RKO (cell line): Measurements from ENCODE around the gene ATG4C.
"Not testable (repeated sequence)": the region's sequence is repeated elsewhere in the genome, so short reads cannot be mapped to it uniquely, and the experiment has no call there.

Experiments used
- DNase-seq: peaks from one replicate; pipeline ENCODE4 v3.0.0-alpha.2; 2016; ENCODE audit warnings: low spot score

Gene ATG4C, protein sequence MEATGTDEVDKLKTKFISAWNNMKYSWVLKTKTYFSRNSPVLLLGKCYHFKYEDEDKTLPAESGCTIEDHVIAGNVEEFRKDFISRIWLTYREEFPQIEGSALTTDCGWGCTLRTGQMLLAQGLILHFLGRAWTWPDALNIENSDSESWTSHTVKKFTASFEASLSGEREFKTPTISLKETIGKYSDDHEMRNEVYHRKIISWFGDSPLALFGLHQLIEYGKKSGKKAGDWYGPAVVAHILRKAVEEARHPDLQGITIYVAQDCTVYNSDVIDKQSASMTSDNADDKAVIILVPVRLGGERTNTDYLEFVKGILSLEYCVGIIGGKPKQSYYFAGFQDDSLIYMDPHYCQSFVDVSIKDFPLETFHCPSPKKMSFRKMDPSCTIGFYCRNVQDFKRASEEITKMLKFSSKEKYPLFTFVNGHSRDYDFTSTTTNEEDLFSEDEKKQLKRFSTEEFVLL

DNA sequence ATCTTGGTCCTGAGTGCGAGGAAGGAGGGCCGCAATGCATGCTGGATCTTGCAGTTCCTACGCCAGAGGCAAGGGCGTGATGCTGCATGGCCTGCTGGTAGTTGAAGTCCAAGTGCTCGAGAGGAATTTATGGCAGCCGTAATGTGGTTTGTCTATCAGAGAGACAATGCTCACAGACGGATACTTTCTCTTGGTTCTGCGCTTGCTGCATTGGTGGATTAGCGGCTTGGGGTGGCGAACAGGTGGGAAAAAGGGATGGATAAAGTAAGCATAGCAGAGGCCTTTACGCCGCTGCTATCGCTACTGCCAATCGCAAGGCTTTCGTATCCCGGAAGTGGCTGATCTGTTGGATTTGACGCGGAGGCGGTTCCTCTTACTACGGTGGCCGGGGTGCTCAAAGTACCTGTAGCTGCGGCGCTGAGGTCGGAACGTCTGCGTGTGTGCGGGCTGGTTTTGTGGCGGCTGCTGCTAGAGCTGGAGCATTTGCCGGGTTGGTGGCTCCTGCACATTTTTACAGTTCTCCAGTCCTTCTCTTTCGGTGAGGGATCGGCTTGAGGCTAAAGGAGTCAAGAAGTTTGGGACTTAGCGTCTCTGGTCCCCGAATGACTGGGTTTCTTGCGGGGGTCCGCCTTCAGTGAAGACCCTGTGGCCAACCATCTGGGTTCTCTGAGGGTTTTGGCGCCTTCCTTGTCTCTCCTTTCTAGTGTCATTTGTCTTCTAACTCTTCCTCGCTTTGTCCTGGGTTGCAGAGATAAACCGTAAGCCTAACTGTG lies at the start of gene ATG4C:
Gene ATG4C, plus strand, starts transcription at position 397 of the 773 bp plus-strand sequence. CDS start 19,655 bp downstream, outside the sequence.
- peak; percentile 97 for DNase-seq

DNA sequence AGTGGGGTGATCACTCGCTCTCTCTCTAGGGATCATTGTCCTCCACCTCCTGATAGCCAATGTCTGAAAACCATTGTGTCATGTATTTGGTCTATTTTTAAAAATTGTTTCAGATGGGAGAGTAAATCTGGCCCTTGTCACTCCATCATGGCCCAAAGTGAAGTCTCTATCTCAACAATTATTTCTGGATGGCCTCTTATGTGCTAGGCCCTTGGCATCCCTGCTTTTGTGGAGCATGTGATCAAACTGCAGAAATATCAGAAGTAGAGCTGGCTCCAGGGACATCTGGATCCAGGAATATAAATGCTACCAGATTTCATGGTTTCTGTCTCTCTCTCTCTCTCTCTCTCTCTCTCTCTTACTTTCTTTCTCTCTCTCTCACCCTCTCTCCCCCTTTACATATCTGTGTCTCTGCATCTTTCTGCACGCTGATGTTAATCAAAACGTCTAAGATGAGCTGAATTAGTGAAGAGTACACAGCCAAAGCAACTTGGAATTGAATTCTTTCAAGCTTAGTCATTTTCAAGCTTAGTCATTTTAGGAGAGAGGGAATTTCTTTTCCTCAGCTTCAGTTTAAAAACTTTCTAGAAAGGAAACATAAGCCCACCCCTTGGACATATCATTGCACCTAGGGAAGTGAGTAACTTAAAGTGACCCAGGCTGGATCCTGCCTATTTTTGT lies 48.3 kb upstream of the ATG4C start:
- DNase-seq = peak; percentile 51

DNA sequence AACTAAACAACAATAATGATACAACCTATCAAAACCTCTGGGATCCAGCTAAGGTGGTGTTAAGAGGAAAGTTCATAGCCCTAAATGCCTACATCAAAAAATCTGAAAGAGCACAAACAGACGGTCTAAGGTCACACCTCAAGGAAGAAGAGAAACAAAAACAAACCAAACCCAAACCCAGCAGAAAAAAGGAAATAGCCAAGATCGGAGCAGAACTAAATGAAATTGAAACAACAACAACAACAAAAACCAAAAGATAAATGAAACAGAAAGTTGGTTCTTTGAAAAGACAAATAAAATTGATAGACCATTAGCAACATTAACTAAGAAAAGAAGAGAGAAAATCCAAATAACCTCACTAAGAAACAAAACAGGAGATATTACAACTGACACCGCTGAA lies 43.2 kb upstream of the ATG4C start:
- DNase-seq = not testable (repeated sequence)

DNA sequence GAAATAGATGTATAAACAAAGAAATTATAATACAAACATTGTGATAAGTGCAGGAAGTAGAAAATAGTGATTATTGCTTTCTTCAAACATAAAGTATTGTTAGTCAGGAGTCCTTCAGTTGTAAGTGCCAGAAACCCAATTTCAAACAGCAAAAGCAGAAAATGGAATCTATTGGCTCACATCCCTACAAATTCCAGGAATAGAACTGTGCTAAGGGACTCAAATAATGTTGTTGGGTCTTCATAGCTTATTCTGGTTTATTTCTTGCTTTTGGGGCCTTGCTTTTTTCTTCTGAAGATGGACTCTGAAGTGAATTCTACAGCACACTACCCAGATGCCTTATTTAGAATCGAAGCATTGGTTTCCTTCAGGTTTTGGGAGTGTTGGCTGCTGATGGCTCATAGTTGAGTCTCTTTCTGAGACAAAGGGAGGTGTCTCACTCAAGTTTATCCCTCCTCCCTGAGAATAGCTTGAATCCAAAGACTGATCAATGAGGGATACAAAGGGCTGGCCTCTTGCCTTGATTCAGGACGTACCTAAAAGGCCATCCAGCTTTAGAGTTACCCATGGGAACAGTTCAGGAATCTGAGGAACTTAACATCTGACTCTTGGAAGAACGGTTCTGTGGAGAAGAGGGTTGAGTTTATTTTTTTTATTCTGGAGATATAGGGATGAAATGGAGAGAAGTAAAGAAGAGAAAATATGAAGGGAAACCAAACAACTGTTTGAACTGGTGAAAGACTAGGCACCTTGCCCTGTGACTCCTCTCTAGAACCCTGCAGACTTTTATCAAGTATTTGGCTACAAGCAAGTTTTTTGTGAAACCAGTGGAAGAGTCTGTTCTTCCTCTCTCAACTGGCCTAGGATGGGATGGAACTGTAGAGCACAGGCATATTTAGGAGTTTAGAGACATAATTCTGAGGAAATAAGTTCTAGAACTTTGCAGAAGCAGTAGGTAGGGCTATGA lies 39.0 kb upstream of the ATG4C start:
- DNase-seq = no peak

DNA sequence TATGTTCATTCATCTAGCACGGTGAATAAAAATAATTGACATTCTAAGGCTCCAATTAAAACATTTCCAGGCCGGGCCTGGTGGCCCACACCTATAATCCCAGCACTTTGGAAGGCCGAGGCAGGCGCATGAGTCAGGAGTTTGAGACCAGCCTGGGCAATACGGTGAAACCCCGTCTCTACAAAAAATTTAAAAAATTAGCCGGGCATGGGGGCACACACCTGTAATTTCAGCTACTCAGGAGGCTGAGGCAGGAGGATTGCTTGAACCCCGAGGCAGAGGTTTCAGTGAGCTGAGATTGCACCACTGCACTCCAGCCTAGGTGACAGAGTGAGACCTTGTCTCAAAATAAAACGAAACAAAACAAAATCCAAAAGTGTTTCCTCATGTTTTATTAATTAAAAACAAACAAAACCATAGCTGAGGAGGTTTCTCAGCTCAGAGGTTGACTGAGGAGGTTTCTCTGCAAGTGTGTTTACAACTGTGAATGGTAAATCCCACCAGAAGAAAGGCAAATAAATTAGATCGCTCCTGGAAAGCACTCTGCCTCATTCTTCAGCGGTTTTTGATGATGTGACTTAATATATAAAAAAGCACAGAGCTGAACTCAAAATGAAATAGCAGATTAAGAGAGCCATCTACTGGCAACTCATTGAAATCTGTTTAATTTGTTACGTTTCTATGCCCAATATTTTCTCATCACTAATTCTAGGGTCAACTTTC lies 37.7 kb upstream of the ATG4C start:
- DNase-seq = peak; percentile 86

DNA sequence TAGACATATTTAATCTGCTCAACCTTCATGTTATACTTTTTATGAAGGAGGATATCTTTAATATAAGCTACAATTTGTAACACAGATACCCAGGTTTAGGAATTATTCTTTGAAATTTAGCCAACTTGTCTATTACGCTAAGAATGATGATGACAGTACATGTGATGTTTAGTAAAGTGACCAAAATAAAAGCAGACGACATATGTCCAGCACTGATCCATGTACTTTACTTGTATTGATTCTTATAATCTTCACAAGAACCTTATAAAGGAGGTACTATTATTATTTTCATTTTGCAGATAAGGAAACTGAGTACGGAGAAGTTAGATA lies 37.2 kb upstream of the ATG4C start:
- DNase-seq = no peak

DNA sequence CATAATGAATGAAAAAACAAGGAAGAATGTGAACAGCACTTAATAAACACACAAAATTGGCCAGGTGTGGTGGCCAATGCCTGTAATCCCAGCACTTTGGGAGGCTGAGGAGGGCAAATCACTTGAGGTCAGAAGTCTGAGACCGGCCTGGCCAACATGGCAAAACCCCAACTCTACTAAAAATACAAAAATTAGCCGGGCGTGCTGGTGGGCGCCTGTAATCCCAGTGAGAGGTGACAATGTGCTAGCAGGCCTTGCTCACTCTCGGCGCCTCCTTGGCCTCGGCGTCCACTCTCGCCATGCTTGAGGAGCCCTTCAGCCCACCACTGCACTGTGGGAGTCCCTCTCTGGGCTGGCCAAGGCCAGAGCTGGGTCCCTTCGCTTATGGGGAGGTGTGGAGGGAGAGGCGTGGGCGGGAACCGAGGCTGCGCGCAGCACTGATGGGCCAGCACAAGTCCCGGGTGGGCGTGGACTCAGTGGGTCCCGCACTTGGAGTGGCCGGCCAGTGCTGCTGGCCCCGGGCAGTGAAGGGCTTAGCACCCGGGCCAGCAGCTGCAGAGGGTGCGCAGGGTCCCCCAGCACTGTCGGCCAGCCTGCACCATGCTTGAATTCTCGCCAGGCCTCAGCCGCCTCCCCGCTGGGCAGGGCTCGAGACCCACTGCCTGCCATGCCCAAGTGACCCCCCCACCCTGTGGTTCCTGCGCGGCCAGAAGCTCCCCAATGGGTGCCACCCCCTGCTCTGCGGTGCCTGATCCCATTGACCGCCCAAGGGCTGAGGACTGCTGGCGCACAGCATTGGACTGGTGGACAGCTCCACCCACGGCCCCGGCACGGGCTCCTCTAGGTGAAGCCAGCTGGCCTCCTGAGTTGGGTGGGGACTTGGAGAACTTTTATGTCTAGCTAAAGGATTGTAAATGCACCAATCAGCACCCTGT lies 30.6 kb upstream of the ATG4C start:
- DNase-seq = no peak

DNA sequence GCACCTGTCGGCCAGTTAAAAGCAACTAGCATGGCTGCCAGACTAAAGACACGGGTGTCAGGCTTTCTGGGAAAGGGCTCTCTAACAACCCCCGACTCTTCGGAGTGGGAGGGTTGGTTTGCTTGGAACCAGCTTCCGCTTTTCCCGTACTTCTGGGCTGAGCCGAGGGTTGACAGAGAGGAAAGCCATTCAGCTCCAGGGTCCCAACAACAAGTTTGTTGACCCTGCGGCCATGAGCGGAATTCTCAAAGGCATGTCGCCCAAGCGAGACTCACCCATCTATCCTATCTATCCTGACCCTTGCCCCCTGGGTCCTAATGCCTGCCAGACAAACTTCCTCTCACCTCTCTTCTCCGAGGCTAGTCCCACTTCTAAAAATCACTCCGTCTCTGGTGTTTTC lies 29.0 kb upstream of the ATG4C start:
- not testable (repeated sequence) for DNase-seq

DNA sequence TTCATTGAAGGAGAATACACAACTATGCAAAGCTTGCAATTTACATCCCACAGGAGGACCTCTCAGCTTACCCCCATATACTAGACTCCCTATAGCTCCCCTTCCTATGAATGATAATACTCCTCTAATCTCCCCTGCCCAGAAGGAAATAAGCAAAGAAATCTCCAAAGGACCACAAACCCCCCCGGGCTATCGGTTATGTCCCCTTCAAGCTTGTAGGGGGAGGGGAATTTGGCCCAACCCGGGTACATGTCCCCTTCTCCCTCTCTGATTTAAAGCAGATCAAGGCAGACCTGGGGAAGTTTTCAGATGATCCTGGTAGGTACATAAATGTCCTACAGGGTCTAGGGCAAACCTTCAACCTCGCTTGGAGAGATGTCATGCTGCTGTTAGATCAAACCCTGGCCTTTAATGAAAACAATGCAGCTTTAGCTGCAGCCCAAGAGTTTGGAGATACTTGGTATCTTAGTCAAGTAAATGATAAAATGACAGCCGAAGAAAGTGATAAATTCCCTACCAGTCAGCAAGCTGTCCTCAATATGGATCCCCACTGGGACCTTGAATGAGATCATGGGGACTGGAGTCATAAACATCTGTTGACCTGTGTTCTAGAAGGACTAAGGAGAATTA lies 27.6 kb upstream of the ATG4C start:
- not testable (repeated sequence) for DNase-seq

DNA sequence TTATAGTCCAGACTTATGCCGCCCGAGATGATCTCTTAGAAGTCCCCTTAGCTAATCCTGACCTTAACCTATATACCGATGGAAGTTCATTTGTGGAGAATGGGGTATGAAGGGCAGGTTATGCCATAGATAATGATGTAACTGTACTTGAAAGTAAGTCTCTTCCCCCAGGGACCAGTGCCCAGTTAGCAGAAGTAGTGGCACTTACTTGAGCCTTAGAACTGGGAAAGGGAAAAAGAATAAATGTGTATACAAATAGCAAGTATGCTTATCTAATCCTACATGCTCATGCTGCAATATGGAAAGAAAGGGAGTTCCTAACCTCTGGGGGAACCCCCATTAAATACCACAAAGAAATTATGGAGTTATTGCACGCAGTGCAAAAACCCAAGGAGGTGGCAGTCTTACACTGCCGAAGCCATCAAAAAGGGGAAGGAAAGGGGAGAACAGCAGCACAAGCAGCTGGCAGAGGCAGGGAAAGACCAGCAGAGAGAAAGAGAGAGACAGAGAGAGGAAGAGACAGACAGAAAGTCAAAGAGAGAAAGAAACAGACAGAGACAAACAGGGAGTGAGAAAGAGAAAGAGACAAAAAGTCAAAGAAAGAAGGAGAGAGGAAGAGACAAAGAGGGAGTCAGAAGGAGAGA lies 24.6 kb upstream of the ATG4C start:
- DNase-seq = not testable (repeated sequence)

DNA sequence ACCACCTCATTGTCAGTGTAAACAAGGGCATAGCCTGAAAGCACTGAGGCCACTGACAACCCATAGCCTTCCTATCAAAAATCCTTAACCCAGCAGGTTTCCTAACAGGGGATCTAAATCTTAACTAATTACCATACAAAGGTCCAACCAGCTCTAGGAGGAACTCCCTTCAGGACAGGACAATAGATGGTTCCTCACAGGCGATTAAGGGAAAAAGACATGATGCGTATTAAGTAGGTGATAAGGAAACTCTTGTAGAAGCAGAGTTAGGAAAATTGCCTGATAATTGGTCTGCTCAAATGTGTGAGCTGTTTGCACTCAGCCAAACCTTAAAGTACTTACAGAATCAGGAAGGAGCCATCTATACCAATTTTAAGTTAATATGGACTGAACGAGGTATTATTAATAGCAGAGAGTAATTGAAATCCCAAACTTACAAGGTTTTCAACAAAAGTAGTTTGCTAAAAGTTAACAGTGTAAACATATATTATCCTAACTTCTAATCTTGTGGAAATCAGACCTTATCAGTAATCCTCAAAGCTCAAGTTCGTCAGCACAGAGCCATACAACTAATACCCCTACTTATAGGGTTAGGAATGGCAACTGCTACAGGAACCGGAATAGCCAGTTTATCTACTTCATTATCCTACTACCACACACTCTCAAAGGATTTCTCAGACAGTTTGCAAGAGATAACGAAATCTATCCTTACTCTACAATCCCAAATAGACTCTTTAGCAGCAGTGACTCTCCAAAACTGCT lies 23.7 kb upstream of the ATG4C start:
- not testable (repeated sequence) for DNase-seq

DNA sequence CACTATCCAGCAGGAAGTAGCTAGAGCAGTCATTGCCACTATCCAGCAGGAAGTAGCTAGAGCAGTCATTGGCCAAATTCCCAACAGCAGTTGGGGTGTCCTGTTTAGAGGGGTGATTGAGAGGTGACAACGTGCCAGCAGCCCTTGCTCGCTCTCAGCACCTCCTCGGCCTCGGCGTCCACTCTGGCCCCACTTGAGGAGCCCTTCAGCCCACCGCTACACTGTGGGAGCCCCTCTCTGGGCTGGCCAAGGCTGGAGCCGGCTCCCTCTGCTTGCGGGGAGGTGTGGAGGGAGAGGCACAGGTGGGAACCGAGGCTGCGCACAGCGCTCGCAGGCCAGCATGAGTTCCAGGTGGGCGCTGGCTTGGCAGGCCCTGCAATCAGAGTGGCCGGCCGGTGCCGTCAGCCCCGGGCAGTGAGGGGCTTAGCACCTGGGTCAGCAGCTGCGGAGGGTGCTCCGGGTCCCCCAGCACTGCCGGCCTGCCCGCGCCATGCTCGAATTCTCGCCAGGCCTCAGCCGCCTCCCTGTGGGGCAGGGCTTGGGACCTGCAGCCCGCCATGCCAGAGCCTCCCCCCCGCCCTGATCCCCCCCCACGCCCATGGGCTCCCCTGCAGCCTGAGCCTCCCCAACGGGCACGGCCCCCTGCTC lies 22.6 kb upstream of the ATG4C start:
- not testable (repeated sequence) for DNase-seq

DNA sequence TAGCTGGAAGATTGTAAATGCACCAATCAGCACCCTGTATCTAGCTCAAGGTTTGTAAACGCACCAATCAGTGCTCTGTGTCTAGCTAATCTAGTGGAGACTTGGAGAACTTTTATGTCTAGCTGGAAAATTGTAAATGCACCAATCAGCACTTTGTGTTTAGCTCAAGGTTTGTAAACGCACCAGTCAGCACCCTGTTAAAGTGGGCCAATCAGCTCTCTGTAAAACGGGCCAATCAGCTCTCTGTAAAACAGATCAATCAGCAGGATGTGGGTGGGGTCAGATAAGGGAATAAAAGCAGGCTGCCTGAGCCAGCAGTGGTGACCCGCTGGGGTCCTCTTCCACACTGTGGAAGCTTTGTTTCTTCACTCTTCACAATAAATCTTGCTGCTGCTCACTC lies 21.9 kb upstream of the ATG4C start:
- not testable (repeated sequence) for DNase-seq

DNA sequence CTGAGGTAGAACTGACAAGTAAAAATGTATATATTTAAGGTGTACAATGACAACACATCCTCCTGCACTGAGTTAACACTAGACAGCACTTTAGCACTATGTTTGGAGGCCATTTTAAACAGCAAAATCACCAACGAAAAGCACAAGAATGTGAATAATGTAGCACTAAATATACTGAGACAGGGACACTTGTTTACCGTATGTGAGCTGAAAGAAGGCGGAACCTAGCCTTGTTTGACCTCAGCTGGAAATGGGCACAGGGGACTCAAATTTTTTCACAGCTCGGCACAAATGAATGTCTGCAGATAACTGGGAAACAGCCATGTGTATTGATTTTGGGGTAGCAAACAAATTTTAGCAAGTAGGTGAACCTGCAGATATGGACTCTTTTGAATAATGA lies 18.0 kb upstream of the ATG4C start:
- no peak for DNase-seq

DNA sequence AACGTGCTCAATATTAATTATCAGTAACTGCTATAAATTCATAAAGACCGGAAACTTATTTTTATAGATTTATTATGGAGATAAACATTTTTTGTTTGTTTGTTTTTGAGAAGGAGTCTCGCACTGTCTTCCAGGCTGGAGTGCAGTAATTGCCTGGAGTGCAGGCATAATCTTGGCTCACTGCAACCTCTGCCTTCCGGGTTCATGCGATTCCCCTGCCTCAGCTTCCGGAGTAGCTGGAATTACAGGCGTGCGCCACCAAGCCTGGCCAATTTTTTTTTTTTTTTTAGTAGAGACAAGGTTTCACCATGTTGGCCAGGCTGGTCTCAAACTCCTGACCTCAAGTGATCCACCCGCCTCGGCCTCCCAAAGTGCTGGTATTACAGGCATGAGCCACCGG lies 15.4 kb upstream of the ATG4C start:
- not testable (repeated sequence) for DNase-seq

DNA sequence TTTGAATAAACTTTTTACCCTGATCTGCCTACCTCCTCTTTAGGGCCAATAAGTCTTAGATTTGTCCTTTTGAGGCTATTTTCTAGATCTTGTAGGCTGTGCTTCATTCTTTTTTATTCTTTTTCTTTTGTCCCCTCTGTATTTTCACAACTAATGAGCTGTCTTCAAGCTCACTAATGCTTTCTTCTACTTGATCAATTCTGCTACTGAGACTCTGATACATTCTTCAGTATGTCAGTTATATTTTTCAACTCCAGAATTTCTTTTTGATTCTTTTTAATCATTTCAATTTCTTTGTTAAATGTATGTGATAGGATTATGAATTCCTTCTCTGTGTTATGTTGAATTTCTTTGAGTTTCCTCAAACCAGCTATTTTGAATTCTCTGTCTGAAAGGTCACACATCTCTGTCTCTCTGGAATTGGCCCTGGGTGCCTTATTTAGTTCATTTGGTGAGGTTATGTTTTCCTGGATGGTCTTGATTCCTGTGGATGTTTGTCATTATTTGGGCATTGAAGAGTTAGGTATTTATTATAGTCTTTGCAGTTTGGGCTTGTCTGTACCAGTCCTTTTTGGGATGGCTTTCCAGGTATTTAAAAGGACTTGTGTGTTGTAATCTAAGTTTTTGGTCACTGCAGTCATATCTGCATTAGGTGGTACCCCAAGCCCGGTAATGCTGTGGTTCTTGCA lies 11.2 kb upstream of the ATG4C start:
- DNase-seq = no peak

DNA sequence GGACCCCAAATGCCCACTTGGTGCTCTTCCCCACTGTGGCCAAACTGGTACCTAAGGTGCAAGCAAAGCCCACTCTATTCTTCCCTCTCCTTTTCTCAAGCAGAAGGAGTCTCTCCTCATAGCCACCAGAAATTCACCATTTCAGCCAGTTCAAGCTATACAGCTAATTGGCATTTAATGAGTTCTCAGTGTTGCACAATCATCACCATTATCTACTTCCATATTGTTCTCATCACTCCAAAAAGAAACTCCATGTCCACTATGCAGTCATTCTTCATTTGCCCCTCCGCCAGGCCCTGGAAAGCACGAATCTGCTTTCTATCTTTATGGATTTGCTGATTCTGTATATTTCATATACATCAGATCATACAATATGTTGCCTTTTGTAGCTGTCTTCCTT lies 9.9 kb upstream of the ATG4C start:
- DNase-seq = no peak
